Esophagus squamous epithelium (tissue), 4 donors: ENCODE results near the gene CSRP2.

ENCODE experiments used
- CTCF ChIP-seq, 6 experiments: fragments of 450-650 bp in 4 of 6; fragments of 200-600 bp in 2 of 6; sonication (generic) in 2 of 6; IDR thresholded peaks; one replicate each; pipeline ENCODE4 v1.5.1; 2016 to 2019; ENCODE audit warnings: antibody characterized with exemption in 6 of 6, mild to moderate bottlenecking in 4 of 6, moderate library complexity in 4 of 6
- POLR2A ChIP-seq, 4 donors: fragments of 450-650 bp; IDR thresholded peaks; one replicate each; pipeline ENCODE4 v1.6.1; 2017; ENCODE audit warnings: antibody characterized with exemption in 4 of 4, mild to moderate bottlenecking in 4 of 4, moderate library complexity in 3 of 4

GRCh38 chr12:76830436-76830835, 48.4 kb downstream of the CSRP2 start:
- no peak for TF ChIP-seq CTCF (IDR thresholded peaks at IDR 0.05)
- TF ChIP-seq POLR2A (IDR thresholded peaks at IDR 0.05) = no peak
